ENCODE measurements around the gene TMEM131.

TMEM131 gene

GRCh38 chr2:98020516-98020915, 24.8 kb upstream of the TMEM131 start:
- H3K27ac ChIP-seq (ENCODE audit: low read depth, low read length) = no peak overlapping the region
- no peaks in the 10 kb centered on the region for H3K4me1 ChIP-seq (ENCODE audit: control insufficient read depth, insufficient read depth, low read length)
- peaks cover 9% of the 10 kb centered on the region for H3K9me3 ChIP-seq (ENCODE audit: control insufficient read depth, insufficient read depth, low read depth, low read length)
- no peak overlapping the region for H3K9ac ChIP-seq (ENCODE audit: low read length)
- H3K36me3 ChIP-seq (ENCODE audit: control insufficient read depth, insufficient read depth, low read length) = no peaks in the 10 kb centered on the region
- no peaks in the 10 kb centered on the region for H3K27me3 ChIP-seq (ENCODE audit: control insufficient read depth, insufficient read depth, low read length)
- no peak overlapping the region for H3K4me3 ChIP-seq (ENCODE audit: low read depth, low read length)

- no peak overlapping the region for H3K9ac ChIP-seq (ENCODE audit: low read length)
- H3K9me3 ChIP-seq (ENCODE audit: control insufficient read depth, insufficient read depth, low read depth, low read length) = no peaks in the 10 kb centered on the region
- no peak overlapping the region for H3K4me3 ChIP-seq (ENCODE audit: low read depth, low read length)
- no peaks in the 10 kb centered on the region for H3K36me3 ChIP-seq (ENCODE audit: control insufficient read depth, insufficient read depth, low read length)
- H3K27me3 ChIP-seq (ENCODE audit: control insufficient read depth, insufficient read depth, low read length) = no peaks in the 10 kb centered on the region
- no peaks in the 10 kb centered on the region for H3K4me1 ChIP-seq (ENCODE audit: control insufficient read depth, insufficient read depth, low read length)
- no peak overlapping the region for H3K27ac ChIP-seq (ENCODE audit: low read depth, low read length)
These were observed 21.3 kb upstream of the TMEM131 start for GRCh38 chr2:98016908-98017670.

GRCh38 chr2:98015671-98016070, 19.9 kb upstream of the TMEM131 start:
- Histone ChIP-seq H3K4me1 (ENCODE audit: control insufficient read depth, insufficient read depth, low read length) (no peaks in the 10 kb centered on the region), H3K4me3 (ENCODE audit: low read depth, low read length) (no peak overlapping the region), H3K36me3 (ENCODE audit: control insufficient read depth, insufficient read depth, low read length) (no peaks in the 10 kb centered on the region), H3K27ac (ENCODE audit: low read depth, low read length) (no peak overlapping the region), H3K9me3 (ENCODE audit: control insufficient read depth, insufficient read depth, low read depth, low read length) (no peaks in the 10 kb centered on the region), H3K27me3 (ENCODE audit: control insufficient read depth, insufficient read depth, low read length) (no peaks in the 10 kb centered on the region), H3K9ac (ENCODE audit: low read length) (no peak overlapping the region)

GRCh38 chr2:98014379-98014778, 18.6 kb upstream of the TMEM131 start:
- H3K36me3 ChIP-seq (ENCODE audit: control insufficient read depth, insufficient read depth, low read length) = no peaks in the 10 kb centered on the region
- no peak overlapping the region for H3K4me3 ChIP-seq (ENCODE audit: low read depth, low read length)
- H3K27me3 ChIP-seq (ENCODE audit: control insufficient read depth, insufficient read depth, low read length) = no peaks in the 10 kb centered on the region
- no peaks in the 10 kb centered on the region for H3K4me1 ChIP-seq (ENCODE audit: control insufficient read depth, insufficient read depth, low read length)
- no peak overlapping the region for H3K9ac ChIP-seq (ENCODE audit: low read length)
- no peak overlapping the region for H3K27ac ChIP-seq (ENCODE audit: low read depth, low read length)
- H3K9me3 ChIP-seq (ENCODE audit: control insufficient read depth, insufficient read depth, low read depth, low read length) = no peaks in the 10 kb centered on the region

- Histone ChIP-seq H3K27me3 (ENCODE audit: control insufficient read depth, insufficient read depth, low read length) (no peaks in the 10 kb centered on the region), H3K4me1 (ENCODE audit: control insufficient read depth, insufficient read depth, low read length) (no peaks in the 10 kb centered on the region), H3K4me3 (ENCODE audit: low read depth, low read length) (no peak overlapping the region), H3K36me3 (ENCODE audit: control insufficient read depth, insufficient read depth, low read length) (no peaks in the 10 kb centered on the region), H3K9ac (ENCODE audit: low read length) (no peak overlapping the region), H3K27ac (ENCODE audit: low read depth, low read length) (no peak overlapping the region), H3K9me3 (ENCODE audit: control insufficient read depth, insufficient read depth, low read depth, low read length) (no peaks in the 10 kb centered on the region)
These were observed 17.8 kb upstream of the TMEM131 start for GRCh38 chr2:98013407-98014042.

GRCh38 chr2:98012561-98012991, 16.8 kb upstream of the TMEM131 start:
- H3K27ac ChIP-seq (ENCODE audit: low read depth, low read length) = no peak overlapping the region
- H3K4me3 ChIP-seq (ENCODE audit: low read depth, low read length) = no peak overlapping the region
- H3K4me1 ChIP-seq (ENCODE audit: control insufficient read depth, insufficient read depth, low read length) = no peaks in the 10 kb centered on the region
- H3K9ac ChIP-seq (ENCODE audit: low read length) = no peak overlapping the region
- H3K27me3 ChIP-seq (ENCODE audit: control insufficient read depth, insufficient read depth, low read length) = no peaks in the 10 kb centered on the region
- no peaks in the 10 kb centered on the region for H3K9me3 ChIP-seq (ENCODE audit: control insufficient read depth, insufficient read depth, low read depth, low read length)
- H3K36me3 ChIP-seq (ENCODE audit: control insufficient read depth, insufficient read depth, low read length) = no peaks in the 10 kb centered on the region

GRCh38 chr2:98009887-98010760, 14.4 kb upstream of the TMEM131 start:
- no peak overlapping the region for H3K27ac ChIP-seq (ENCODE audit: low read depth, low read length)
- H3K9ac ChIP-seq (ENCODE audit: low read length) = no peak overlapping the region
- no peak overlapping the region for H3K4me3 ChIP-seq (ENCODE audit: low read depth, low read length)
- no peaks in the 10 kb centered on the region for H3K4me1 ChIP-seq (ENCODE audit: control insufficient read depth, insufficient read depth, low read length)
- no peaks in the 10 kb centered on the region for H3K27me3 ChIP-seq (ENCODE audit: control insufficient read depth, insufficient read depth, low read length)
- no peaks in the 10 kb centered on the region for H3K9me3 ChIP-seq (ENCODE audit: control insufficient read depth, insufficient read depth, low read depth, low read length)
- no peaks in the 10 kb centered on the region for H3K36me3 ChIP-seq (ENCODE audit: control insufficient read depth, insufficient read depth, low read length)

GRCh38 chr2:98008415-98008814, 12.7 kb upstream of the TMEM131 start:
- H3K9me3 ChIP-seq (ENCODE audit: control insufficient read depth, insufficient read depth, low read depth, low read length) = no peaks in the 10 kb centered on the region
- no peaks in the 10 kb centered on the region for H3K36me3 ChIP-seq (ENCODE audit: control insufficient read depth, insufficient read depth, low read length)
- H3K27me3 ChIP-seq (ENCODE audit: control insufficient read depth, insufficient read depth, low read length) = no peaks in the 10 kb centered on the region
- no peak overlapping the region for H3K9ac ChIP-seq (ENCODE audit: low read length)
- no peak overlapping the region for H3K4me3 ChIP-seq (ENCODE audit: low read depth, low read length)
- H3K4me1 ChIP-seq (ENCODE audit: control insufficient read depth, insufficient read depth, low read length) = no peaks in the 10 kb centered on the region
- no peak overlapping the region for H3K27ac ChIP-seq (ENCODE audit: low read depth, low read length)

- no peaks in the 10 kb centered on the region for H3K36me3 ChIP-seq (ENCODE audit: control insufficient read depth, insufficient read depth, low read length)
- H3K27me3 ChIP-seq (ENCODE audit: control insufficient read depth, insufficient read depth, low read length) = no peaks in the 10 kb centered on the region
- no peaks in the 10 kb centered on the region for H3K4me1 ChIP-seq (ENCODE audit: control insufficient read depth, insufficient read depth, low read length)
- H3K9me3 ChIP-seq (ENCODE audit: control insufficient read depth, insufficient read depth, low read depth, low read length) = no peaks in the 10 kb centered on the region
- H3K9ac ChIP-seq (ENCODE audit: low read length) = no peak overlapping the region
- no peak overlapping the region for H3K27ac ChIP-seq (ENCODE audit: low read depth, low read length)
- no peak overlapping the region for H3K4me3 ChIP-seq (ENCODE audit: low read depth, low read length)
These were observed 10.6 kb upstream of the TMEM131 start for GRCh38 chr2:98006378-98006777.

- Histone ChIP-seq H3K27ac (ENCODE audit: low read depth, low read length) (no peak overlapping the region), H3K4me3 (ENCODE audit: low read depth, low read length) (no peak overlapping the region), H3K9me3 (ENCODE audit: control insufficient read depth, insufficient read depth, low read depth, low read length) (no peaks in the 10 kb centered on the region), H3K36me3 (ENCODE audit: control insufficient read depth, insufficient read depth, low read length) (no peaks in the 10 kb centered on the region), H3K9ac (ENCODE audit: low read length) (no peak overlapping the region), H3K4me1 (ENCODE audit: control insufficient read depth, insufficient read depth, low read length) (no peaks in the 10 kb centered on the region), H3K27me3 (ENCODE audit: control insufficient read depth, insufficient read depth, low read length) (no peaks in the 10 kb centered on the region)
These were observed 8.9 kb upstream of the TMEM131 start for GRCh38 chr2:98004613-98005012.

GRCh38 chr2:98004047-98004446, 8.3 kb upstream of the TMEM131 start:
- Histone ChIP-seq H3K4me1 (ENCODE audit: control insufficient read depth, insufficient read depth, low read length) (no peaks in the 10 kb centered on the region), H3K9ac (ENCODE audit: low read length) (no peak overlapping the region), H3K27me3 (ENCODE audit: control insufficient read depth, insufficient read depth, low read length) (no peaks in the 10 kb centered on the region), H3K36me3 (ENCODE audit: control insufficient read depth, insufficient read depth, low read length) (no peaks in the 10 kb centered on the region), H3K27ac (ENCODE audit: low read depth, low read length) (no peak overlapping the region), H3K4me3 (ENCODE audit: low read depth, low read length) (no peak overlapping the region), H3K9me3 (ENCODE audit: control insufficient read depth, insufficient read depth, low read depth, low read length) (no peaks in the 10 kb centered on the region)

Measured in HUES6 (cell line).